WTC11 (cell line): ENCODE measurements around the gene TMEM135.

Experiments
- ATF2 ChIP-seq: sonication (generic); formaldehyde crosslinking; IDR thresholded peaks from 2 replicates; pipeline ENCODE4 v1.8.1; 2022; ENCODE audit warnings: low read depth, missing genetic modification reagents, borderline replicate concordance
- CTCF ChIP-seq: fragments of 200-600 bp; IDR thresholded peaks from 2 replicates; pipeline ENCODE4 v1.8.0; 2022; ENCODE audit warnings: antibody characterized with exemption
- ESRRA ChIP-seq: sonication (generic); formaldehyde crosslinking; IDR thresholded peaks from 2 replicates; pipeline ENCODE4 v1.8.1; 2022; ENCODE audit warnings: mild to moderate bottlenecking, missing genetic modification reagents, borderline replicate concordance
- ETV6 ChIP-seq: sonication (generic); formaldehyde crosslinking; IDR thresholded peaks from 2 replicates; pipeline ENCODE4 v1.8.1; 2022; ENCODE audit warnings: mild to moderate bottlenecking, missing genetic modification reagents
- HMGA2 ChIP-seq: fragments of 250-450 bp; sonication (Bioruptor Pico); IDR thresholded peaks from 2 replicates; pipeline ENCODE4 v1.4.0; 2021; ENCODE audit warnings: mild to moderate bottlenecking, moderate library complexity
- SP1 ChIP-seq: sonication (generic); formaldehyde crosslinking; conservative IDR thresholded peaks from 2 replicates; pipeline ENCODE4 v1.8.1; 2022; ENCODE audit warnings: missing genetic modification reagents
- TEAD1 ChIP-seq: sonication (generic); formaldehyde crosslinking; IDR thresholded peaks from 2 replicates; pipeline ENCODE4 v1.8.0; 2022; ENCODE audit warnings: mild to moderate bottlenecking, missing genetic modification reagents
- TEAD4 ChIP-seq: sonication (generic); formaldehyde crosslinking; IDR thresholded peaks from 2 replicates; pipeline ENCODE4 v1.8.0; 2022; ENCODE audit warnings: mild to moderate bottlenecking, missing genetic modification reagents
- ZBTB43 ChIP-seq: sonication (generic); formaldehyde crosslinking; IDR thresholded peaks from 2 replicates; pipeline ENCODE4 v1.8.1; 2023; ENCODE audit warnings: mild to moderate bottlenecking, missing genetic modification reagents
- ZNF281 ChIP-seq: sonication (generic); formaldehyde crosslinking; IDR thresholded peaks from 2 replicates; pipeline ENCODE4 v1.8.0; 2023; ENCODE audit warnings: mild to moderate bottlenecking, missing genetic modification reagents
- TF ChIP-seq, protein P1 (sequence below): sonication (generic); formaldehyde crosslinking; IDR thresholded peaks from 2 replicates; pipeline ENCODE4 v1.8.0; 2022; ENCODE audit warnings: mild to moderate bottlenecking, missing genetic modification reagents
- TF ChIP-seq, protein P2 (sequence below): sonication (generic); formaldehyde crosslinking; IDR thresholded peaks from 2 replicates; pipeline ENCODE4 v1.8.0; 2022; ENCODE audit warnings: mild to moderate bottlenecking, missing genetic modification reagents
- TF ChIP-seq, protein P3 (sequence below): fragments of 250-450 bp; sonication (Bioruptor Pico); IDR thresholded peaks from 2 replicates; pipeline ENCODE4 v1.9.0; 2021; ENCODE audit warnings: moderate library complexity, mild to moderate bottlenecking, inconsistent platforms, borderline replicate concordance

- TF ChIP-seq, protein P1, sequence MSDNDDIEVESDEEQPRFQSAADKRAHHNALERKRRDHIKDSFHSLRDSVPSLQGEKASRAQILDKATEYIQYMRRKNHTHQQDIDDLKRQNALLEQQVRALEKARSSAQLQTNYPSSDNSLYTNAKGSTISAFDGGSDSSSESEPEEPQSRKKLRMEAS (CRISPR knock-in tag): no peak
- TF ChIP-seq, protein P2, sequence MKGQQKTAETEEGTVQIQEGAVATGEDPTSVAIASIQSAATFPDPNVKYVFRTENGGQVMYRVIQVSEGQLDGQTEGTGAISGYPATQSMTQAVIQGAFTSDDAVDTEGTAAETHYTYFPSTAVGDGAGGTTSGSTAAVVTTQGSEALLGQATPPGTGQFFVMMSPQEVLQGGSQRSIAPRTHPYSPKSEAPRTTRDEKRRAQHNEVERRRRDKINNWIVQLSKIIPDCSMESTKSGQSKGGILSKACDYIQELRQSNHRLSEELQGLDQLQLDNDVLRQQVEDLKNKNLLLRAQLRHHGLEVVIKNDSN (CRISPR knock-in tag): no peak
- TF ChIP-seq TEAD4 (CRISPR knock-in tag): no peak
- no peak for TF ChIP-seq ATF2 (CRISPR knock-in tag)
- TF ChIP-seq CTCF: no peak
- no peak for TF ChIP-seq ZBTB43 (CRISPR knock-in tag)
- TF ChIP-seq, protein P3, sequence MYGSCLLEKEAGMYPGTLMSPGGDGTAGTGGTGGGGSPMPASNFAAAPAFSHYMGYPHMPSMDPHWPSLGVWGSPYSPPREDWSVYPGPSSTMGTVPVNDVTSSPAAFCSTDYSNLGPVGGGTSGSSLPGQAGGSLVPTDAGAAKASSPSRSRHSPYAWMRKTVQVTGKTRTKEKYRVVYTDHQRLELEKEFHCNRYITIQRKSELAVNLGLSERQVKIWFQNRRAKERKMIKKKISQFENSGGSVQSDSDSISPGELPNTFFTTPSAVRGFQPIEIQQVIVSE (CRISPR knock-in tag): no peak
- TF ChIP-seq ESRRA: no peak
- TF ChIP-seq ZNF281: no peak
- no peak for TF ChIP-seq HMGA2
- TF ChIP-seq ETV6 (CRISPR knock-in tag): no peak
- no peak for TF ChIP-seq TEAD1 (CRISPR knock-in tag)
- no peak for TF ChIP-seq SP1 (CRISPR knock-in tag)
Observed at GRCh38 chr11:87323899-87324298, 286.2 kb downstream of the TMEM135 start.
